SU-DHL-6 (cell line): ENCODE measurements around the gene C7orf25.
"Not testable (repeated sequence)": the region's sequence is repeated elsewhere in the genome, so short reads cannot be mapped to it uniquely, and the experiment has no call there.

Experiments used
- H2AFZ ChIP-seq: fragments of 200-600 bp; sonication (generic); 2 replicates; pipeline ENCODE4 v1.6.1; 2014; ENCODE audit warnings: low read depth, mild to moderate bottlenecking, moderate library complexity, mixed read lengths, antibody characterized with exemption, low read length; ENCODE audit not compliant: severe bottlenecking
- H3F3A ChIP-seq: fragments of 200-600 bp; shearing (Covaris generic); 2 replicates; pipeline ENCODE4 v1.6.0; 2016; ENCODE audit warnings: antibody characterized with exemption, mild to moderate bottlenecking; ENCODE audit not compliant: insufficient read depth
- H3K27ac ChIP-seq: fragments of 200-600 bp; sonication (generic); 2 replicates; pipeline ENCODE4 v1.5.1; 2016; ENCODE audit warnings: low read depth, mild to moderate bottlenecking, low read length, moderate library complexity, mixed read lengths
- H3K27me3 ChIP-seq: fragments of 200-600 bp; sonication (generic), shearing (Covaris generic); 2 replicates; pipeline ENCODE4 v1.6.0; 2014; ENCODE audit warnings: mild to moderate bottlenecking, low read length
- H3K36me3 ChIP-seq: fragments of 200-600 bp; sonication (generic); 2 replicates; pipeline ENCODE4 v1.6.1; 2014; ENCODE audit warnings: mild to moderate bottlenecking, low read length, mixed read lengths
- H3K4me2 ChIP-seq: fragments of 300-600, 200-600 bp; shearing (Covaris generic), sonication (generic); 2 replicates; pipeline ENCODE4 v1.6.0; 2014; ENCODE audit warnings: low read length, low read depth, mild to moderate bottlenecking; ENCODE audit not compliant: poor library complexity, severe bottlenecking
- H3K4me3 ChIP-seq: fragments of 200-600 bp; sonication (generic); 2 replicates; pipeline ENCODE4 v1.5.1; 2014; ENCODE audit warnings: antibody characterized with exemption, low read length, mild to moderate bottlenecking, mixed read lengths; ENCODE audit not compliant: insufficient read depth, poor library complexity, severe bottlenecking
- H3K79me2 ChIP-seq: fragments of 200-600 bp; sonication (generic); 2 replicates; pipeline ENCODE4 v1.6.1; 2014; ENCODE audit warnings: mild to moderate bottlenecking, low read length, moderate library complexity; ENCODE audit not compliant: insufficient read depth
- H3K9ac ChIP-seq: fragments of 200-600 bp; sonication (generic); 2 replicates; pipeline ENCODE4 v1.7.0; 2014; ENCODE audit warnings: mild to moderate bottlenecking, low read length
- H3K9me2 ChIP-seq: fragments of 200-600 bp; sonication (generic); replicated peaks from 2 replicates; pipeline ENCODE4 v1.6.1; 2014; ENCODE audit warnings: low read length; ENCODE audit not compliant: insufficient read depth
- H3K9me3 ChIP-seq: fragments of 200-600 bp; sonication (generic); 2 replicates; pipeline ENCODE4 v1.6.1; 2014; ENCODE audit warnings: low read length, mixed read lengths; ENCODE audit not compliant: insufficient read depth
- H4K20me1 ChIP-seq: fragments of 200-600 bp; sonication (generic); 2 replicates; pipeline ENCODE4 v1.6.1; 2014; ENCODE audit warnings: low read depth, mild to moderate bottlenecking, antibody characterized with exemption, low read length, moderate library complexity, mixed read lengths
- CTCF ChIP-seq: fragments of 200-600 bp; sonication (generic); IDR thresholded peaks from one replicate; pipeline ENCODE4 v1.5.1; 2017; ENCODE audit warnings: antibody characterized with exemption, mild to moderate bottlenecking, low read length, moderate library complexity; ENCODE audit not compliant: insufficient read depth, poor library complexity, severe bottlenecking
- EZH2phosphoT487 ChIP-seq: fragments of 200-600 bp; sonication (generic), shearing (Covaris generic); conservative IDR thresholded peaks from 2 replicates; pipeline ENCODE4 v1.6.1; 2018; ENCODE audit warnings: mild to moderate bottlenecking, antibody characterized with exemption, low read length, moderate library complexity, mixed read lengths

Gene C7orf25

DNA sequence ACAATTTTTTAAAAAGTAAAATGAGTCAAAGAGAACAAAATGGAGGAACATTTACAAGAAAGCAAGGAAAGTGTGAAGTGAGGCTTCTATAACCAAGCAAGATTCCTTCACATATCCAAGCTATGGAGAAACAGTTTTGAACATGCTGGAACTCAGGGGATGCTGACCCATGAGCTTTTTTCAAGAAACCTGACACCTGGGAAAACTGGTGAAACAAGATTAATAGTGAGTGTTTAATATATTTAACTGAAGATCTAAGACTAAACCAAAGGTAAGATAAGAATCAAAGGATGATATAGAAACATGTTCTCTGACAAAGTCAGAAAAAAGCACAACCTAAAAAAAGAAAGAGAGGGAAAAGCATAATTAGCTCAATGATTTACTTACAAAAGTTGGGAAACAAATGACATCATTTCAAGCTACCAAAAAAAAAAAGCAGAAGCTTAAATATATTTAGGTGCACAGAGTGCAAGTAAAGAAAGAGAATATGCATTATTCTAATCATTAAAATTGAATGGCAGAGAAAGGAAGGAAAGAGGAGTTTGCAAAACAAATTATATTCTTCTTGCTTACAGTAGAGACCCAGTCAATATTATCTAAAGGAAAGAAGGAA lies 24.9 kb downstream of the C7orf25 start:
- Histone ChIP-seq H3K4me2 (no peak overlapping the region), H3K9ac (no peak overlapping the region), H3K9me3 (no peaks in the 10 kb centered on the region), H3K27ac (no peak overlapping the region), H2AFZ (no peak overlapping the region), H4K20me1 (no peaks in the 10 kb centered on the region), H3F3A (no peaks in the 10 kb centered on the region), H3K4me3 (no peak overlapping the region), H3K9me2 (no peaks in the 10 kb centered on the region), H3K79me2 (no peaks in the 10 kb centered on the region), H3K27me3 (no peaks in the 10 kb centered on the region), H3K36me3 (no peaks in the 10 kb centered on the region)
- no peak for TF ChIP-seq CTCF
- no peak for TF ChIP-seq EZH2phosphoT487

DNA sequence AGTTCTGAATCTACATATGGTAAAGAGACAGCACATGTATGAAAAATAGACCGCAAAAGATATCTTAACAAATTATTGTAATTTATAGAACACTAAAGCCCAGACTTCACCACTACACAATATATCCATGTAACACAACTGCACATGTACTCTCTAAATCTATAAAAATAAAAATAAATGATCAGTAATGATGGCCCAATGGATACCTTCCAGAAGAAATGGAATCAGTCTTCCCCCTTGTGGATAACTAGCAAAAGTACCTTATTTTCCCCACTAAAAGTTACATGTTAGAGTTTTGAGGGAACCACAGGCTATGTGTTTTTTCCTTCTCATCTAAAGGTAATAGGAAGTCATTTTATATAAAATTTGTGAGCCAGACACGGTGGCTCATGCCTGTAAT lies 25.7 kb downstream of the C7orf25 start:
- Histone ChIP-seq H3K4me2 (no peak overlapping the region), H3K9me3 (no peaks in the 10 kb centered on the region), H3K4me3 (no peak overlapping the region), H4K20me1 (no peaks in the 10 kb centered on the region), H3K9ac (no peak overlapping the region), H3K27me3 (no peaks in the 10 kb centered on the region), H3F3A (no peaks in the 10 kb centered on the region), H3K27ac (no peak overlapping the region), H2AFZ (no peak overlapping the region), H3K36me3 (no peaks in the 10 kb centered on the region), H3K9me2 (no peaks in the 10 kb centered on the region), H3K79me2 (no peaks in the 10 kb centered on the region)
- TF ChIP-seq CTCF (no peak), EZH2phosphoT487 (no peak)

DNA sequence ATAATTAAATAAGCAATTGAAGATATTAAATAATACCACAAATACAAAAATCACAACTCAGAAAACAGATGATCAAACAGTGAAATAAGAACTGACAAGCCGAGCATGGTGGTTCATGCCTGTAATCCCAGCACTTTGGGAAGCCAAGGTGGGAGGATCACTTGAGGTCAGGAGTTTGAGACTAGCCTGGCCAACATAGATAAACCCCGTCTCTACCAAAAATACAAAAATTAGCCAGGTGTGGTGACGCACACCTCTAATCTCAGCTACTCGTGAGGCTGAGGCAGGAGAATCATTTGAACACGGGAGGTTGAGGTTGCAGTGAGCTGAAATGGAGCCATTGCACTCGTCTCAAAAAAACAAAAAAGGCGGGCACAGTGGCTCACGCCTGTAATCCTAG lies 26.7 kb downstream of the C7orf25 start:
- H3K79me2 ChIP-seq, H3K4me2 ChIP-seq: not testable (repeated sequence)

GRCh38 chr7:42883950-42884349 lies 27.9 kb downstream of the C7orf25 start:
- Histone ChIP-seq H3K9me2 (no peaks in the 10 kb centered on the region), H3K27me3 (no peaks in the 10 kb centered on the region), H3K9me3 (no peaks in the 10 kb centered on the region), H3K9ac (no peak overlapping the region), H3K4me2 (no peak overlapping the region), H3K36me3 (no peaks in the 10 kb centered on the region), H3K27ac (no peak overlapping the region), H4K20me1 (no peaks in the 10 kb centered on the region), H3K4me3 (no peak overlapping the region), H3K79me2 (no peaks in the 10 kb centered on the region), H2AFZ (no peak overlapping the region), H3F3A (no peaks in the 10 kb centered on the region)
- TF ChIP-seq EZH2phosphoT487 (no peak), CTCF (no peak)

More for the DNA sequence above, 26.7 kb downstream of the C7orf25 start:
- not testable (repeated sequence) for H3F3A ChIP-seq, H2AFZ ChIP-seq, H3K9ac ChIP-seq, H3K9me3 ChIP-seq, H3K9me2 ChIP-seq, H3K27me3 ChIP-seq, H4K20me1 ChIP-seq, H3K27ac ChIP-seq, H3K4me3 ChIP-seq, H3K36me3 ChIP-seq
